G401.6 (cell line): Measurements from ENCODE around the gene CDKN1C.
A peak's percentile ranks its signal among the peaks of the same experiment; 100 is the strongest.

ENCODE experiments used
- FAIRE-seq: peaks from 2 replicates; lab custom pipeline; 2012; peaks lifted over from hg19 to GRCh38; lab: Jason Lieb, UNC

CDKN1C gene

DNA sequence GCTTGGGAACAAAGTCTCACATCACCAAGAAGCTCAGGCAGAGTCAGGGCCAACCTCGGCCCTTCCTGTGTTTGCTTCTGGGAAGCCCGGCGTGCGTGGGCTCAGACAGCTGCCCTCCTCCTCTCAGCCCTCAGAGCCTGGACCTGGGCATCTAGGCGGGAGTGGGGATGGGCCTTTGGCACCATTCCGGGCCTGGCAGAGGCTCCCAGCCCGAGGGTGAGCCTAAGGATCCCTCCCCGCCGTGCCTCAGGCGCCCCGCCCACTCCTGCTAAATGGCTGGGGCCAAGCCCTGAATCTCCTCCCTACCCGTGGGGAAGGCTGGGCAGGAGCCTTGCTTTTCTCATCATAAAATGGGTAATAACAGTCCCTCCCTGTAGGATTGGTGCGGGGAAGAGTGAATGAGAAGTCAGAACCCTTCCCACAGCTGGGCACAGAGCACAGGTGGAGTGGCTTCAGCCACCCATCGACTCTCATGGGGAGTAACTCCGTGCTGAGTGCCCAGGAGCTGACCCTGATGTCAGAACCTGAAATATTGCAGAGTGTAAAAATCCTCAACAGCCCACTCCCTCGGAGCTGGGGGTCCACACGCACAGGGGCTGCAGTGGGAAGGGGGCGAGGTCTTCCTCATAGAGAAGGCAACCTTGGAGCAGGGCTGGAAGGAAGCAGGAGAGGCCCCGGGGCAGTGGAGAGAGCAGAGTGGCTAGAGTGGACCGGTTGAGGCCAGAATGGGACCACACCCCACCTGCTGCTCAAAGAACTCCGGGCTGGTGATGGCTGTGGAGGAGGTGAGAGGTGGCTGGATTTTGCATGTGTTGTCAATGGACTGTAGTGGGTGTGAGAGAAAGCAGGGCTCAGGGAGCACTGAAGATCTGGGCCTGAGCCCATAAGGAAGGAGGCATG, 18.8 kb upstream of the CDKN1C start:
- no peak for FAIRE-seq

GRCh38 chr11:2903672-2904011, 18.1 kb upstream of the CDKN1C start:
- no peak for FAIRE-seq

DNA sequence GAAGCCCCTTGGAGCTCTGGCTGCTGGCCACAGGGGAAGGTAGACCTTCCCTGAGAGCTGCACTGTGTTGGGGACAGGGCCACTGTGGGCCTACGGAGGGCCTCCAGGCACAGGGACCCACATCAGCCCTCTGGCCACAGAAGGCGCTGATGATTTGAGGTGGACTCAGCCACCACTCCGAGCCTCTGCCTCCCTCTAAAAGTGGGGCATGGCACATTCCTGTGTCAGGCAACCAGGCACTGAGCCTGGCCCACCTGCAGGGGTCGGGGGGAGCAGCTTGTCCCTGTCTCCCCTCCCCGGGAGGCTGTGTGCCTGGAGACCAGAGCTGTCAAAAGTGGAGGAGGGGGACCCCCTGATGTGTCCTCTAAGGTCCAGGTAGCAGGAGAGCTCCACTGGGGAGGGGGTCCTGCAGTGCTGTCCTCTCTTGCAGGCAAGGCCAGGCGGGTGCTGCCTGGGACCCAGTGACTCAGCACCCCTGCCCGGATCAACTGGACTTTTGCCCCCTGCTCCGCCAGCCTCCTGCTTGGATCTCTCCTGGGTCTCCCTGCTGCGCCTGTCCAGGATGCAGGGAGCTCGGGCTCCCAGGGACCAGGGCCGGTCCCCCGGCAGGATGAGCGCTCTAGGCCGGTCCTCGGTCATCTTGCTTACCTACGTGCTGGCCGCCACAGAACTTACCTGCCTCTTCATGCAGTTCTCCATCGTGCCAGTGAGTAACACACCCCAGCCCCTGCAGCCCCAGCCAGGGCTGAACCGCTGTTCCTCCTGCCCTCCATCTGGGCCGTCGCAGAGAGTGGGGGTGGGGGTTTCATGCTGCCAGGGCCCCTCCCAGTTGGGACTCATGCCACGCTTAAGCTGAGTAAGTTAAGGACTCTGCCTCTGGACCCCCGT, 17.5 kb upstream of the CDKN1C start:
- FAIRE-seq = no peak

- no peak for FAIRE-seq
Measured at GRCh38 chr11:2901854-2902783, 16.5 kb upstream of the CDKN1C start.

DNA sequence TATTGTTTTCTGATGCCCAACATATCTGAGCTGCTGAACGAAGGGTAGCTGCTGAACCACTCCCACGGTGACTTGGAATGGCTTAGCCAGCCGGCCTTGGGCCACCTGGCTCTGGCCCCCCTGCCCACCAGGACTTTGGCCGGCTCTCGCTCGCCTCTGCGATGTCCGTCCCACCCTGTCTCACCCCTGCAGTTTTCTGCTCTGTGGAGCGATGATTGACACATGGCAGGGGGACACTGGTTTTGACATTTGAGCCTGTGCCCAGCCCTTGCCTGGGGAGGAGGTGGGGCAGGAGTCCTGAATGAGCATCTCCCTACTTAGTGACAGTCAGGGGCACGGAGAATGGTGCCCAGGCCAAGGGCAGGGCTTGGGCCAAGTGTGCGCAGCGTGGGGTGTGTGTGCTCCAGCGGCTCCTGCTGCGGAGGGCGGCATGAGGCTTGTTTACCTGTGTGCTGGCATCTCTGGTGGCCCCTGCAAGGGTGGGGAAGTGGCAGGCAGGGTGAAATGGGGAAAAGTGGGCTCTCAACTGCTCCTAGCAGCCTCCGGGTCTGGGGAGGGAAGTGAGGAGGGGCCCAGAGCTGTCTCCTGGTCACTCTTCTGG, 15.7 kb upstream of the CDKN1C start:
- FAIRE-seq = no peak

DNA sequence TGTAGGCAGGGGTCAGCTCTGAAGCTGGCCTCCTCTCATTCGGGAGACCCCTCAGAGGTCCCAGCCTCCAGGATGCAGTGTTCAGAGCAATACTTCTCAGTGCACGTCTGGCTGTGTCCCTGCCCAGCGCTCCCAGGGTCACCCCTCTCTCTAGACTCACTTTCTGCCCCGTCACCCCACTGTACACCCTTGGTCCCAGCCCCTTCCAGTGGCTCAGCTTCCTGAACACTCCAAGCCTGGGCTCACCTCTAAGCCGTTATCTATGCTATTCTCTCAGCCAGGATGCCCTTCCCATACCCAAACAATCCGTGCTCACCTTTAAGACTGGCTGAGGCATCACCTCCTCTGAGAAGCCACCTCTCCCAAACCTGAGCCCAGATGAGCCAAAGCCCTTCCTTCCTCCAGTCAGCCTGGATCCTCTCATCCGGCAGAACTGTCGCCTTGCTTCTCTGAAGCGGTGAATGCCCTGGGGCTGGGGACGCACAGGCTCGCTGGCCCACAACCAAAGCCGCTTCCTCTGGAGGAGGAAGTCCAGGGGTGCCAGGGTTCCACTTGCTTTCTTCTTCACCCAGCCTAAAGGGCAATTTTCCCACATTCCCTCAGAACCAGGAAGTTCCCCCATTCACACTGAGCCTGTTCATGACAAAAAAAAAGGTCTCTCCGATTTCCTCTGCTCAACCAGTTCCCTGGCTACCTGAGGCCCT, 13.7 kb upstream of the CDKN1C start:
- no peak for FAIRE-seq

- FAIRE-seq = no peak
Measured at GRCh38 chr11:2898366-2899079, 12.9 kb upstream of the CDKN1C start.

- no peak for FAIRE-seq
Measured at GRCh38 chr11:2897048-2897447, 11.5 kb upstream of the CDKN1C start.

GRCh38 chr11:2896047-2896446, 10.5 kb upstream of the CDKN1C start:
- no peak for FAIRE-seq

DNA sequence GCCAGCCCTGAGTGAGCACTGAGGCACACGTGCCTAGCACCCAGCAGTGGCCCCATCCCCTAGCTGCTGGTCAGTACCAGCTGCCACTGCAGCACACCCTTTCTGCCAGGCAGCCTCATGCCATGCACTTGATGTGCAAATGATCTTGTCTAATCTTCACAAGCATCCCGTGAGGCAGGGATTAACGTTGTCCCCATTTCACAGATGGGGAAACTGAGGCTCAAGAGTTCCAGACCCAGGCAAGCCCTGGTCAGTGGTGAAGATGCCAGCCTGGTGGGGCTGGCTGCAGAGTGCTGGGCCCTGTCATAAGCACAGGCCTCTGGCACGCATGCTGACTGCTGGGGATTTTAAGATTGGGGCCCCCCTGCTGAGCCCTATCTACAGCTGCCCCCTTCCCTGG, 8.4 kb upstream of the CDKN1C start:
- no peak for FAIRE-seq

GRCh38 chr11:2892967-2893528, 7.5 kb upstream of the CDKN1C start:
- no peak for FAIRE-seq

DNA sequence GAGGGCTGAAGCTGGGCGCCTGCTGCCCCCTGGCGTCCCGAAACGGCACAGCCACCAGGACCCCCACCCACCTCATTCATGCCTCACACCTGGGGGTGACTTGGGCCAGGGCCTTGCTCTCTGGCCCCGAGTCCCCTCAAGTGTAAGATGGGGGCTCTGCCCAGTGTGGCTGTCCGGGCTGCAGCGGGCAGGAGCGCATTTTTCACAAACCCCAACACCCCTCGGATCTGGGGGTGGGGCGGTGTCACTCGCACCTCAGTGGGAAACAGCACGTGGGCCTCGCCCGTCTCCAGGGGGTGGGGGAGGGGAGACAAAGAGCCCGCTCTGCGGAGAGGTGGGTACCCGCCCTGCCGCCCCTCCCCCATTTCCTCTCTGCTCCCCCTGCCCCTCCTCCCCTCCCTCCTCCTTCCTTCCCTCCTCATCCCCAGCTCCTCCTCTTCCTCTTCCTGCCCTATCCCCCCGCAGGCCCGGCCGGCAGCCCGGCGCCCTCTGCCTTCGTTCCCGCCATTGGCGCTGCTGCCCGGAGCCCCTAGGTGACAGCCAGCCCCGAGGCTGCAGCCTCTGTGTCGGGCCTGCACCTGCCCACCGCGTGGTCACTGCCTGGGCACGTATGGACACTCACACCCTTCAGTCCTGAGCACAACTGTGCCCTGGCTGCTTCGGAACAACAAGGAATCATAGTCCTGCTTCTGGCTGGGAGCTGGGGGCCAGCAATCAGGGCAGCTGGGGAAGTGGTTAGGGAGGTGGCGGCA, 6.8 kb upstream of the CDKN1C start:
- no peak for FAIRE-seq

GRCh38 chr11:2891326-2892214, 6.0 kb upstream of the CDKN1C start:
- FAIRE-seq = no peak

DNA sequence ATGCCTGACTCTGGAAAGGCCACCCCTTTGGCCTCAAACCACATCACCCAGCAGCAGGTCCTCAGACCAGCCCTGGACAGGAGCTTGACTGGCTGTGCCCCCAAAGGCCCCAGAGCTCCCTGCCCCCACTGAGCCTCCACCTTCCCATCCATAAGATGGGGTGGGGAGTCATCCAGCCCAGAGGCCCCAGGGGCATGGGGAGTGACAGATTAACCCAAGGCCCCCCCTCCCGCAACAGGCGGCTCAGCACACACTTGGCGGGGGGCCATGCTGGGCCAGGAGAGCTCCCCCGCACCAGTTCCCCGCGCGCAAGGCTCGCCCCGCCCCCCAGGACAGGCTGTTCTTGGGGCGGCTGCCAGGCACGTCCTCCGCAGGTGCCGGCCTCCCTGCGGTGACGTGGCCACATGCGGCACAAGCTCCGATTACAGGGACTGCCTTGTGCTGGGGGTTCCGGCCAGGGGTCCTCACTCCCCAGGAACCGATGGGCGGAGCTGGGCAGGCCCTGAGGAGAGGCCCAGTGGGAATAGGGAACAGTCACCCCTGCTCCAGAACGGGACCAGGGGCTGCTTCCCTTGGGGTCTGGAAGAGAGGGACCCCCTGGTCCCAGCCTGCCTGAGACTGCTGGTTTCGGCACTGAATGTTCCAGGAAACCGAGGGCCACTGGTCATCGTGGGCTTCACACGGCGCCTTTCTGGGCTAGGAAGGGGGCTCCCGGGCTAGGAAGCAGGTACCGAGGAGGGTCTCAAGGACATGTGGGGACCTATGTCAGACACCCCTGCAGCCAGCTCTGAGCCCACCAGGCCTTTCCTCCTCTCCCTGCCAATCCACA, 5.1 kb upstream of the CDKN1C start:
- no peak for FAIRE-seq

DNA sequence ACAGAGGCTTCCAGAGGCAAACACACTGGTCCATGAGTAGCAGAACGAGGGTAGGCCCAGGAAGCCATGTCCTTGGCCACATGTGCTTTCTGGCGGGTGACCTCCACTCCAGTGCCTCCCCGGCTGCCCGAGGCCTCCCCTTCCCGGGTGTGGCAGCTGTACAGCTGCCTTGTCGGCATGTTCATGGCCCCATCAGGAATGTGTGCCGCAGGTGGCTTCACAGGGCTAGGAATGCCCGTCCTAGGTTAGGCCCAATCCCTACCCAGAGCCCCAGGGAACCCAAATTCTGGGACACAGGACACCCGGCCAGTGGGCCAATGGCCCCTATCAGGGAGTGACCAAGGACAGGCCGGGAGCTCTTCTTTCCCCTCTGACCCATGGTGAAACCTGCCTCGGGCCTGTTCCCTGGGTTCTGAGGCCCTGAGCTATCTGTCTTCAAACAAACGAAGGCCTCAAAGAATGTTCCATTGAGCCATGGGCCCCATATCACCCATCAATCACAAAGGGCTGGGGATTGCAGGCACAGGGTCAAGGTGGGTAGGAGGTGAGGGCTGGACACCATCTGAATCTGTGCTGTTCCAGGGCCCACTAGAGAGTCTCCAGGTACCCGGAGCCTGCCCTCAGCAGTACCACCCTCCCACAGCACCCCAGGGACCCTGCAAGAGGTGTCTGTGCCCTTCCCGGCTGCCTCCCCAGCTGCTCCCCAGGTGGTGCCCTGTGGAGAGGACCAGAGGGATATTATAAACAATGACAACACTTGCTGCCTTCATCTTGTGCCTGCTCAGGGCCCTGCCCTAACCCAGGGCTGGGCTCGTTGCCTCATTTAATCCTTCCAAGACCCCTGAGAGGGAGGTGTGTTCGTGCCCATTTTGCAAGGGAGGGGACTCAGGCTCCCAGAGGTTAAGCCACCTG, 4.0 kb upstream of the CDKN1C start:
- FAIRE-seq = no peak

- peak; percentile 91 for FAIRE-seq
Measured at GRCh38 chr11:2888266-2888968, 2.8 kb upstream of the CDKN1C start.
